Endothelial cell of umbilical vein (primary cell): ENCODE results near the gene PCBP1. TPM values are rescaled to one million over a fixed set of nuclear protein-coding genes. Genes with fewer than 3 reads are reported as not detected.

Experiments
- BruUV-seq: library from RNA; stranded (reverse); fragments of 400-500 nt; replicated peaks from 2 replicates; lab custom pipeline; 2021; lab: Mats Ljungman, UMichigan
- CTCF ChIA-PET: fragments of 300-600, 350-600 bp; sonication (Branson Sonifier 250); formaldehyde crosslinking; loops from one replicate; lab custom pipeline; 2021; ENCODE audit warnings: antibody characterized with exemption, inconsistent platforms; lab: Charles Lee
- POLR2A ChIA-PET: fragments of 300-600, 350-600 bp; sonication (Branson Sonifier 250); formaldehyde crosslinking; loops from one replicate; lab custom pipeline; 2021; ENCODE audit warnings: antibody characterized with exemption, inconsistent platforms; lab: Charles Lee
- DNase-seq: peaks from one replicate; pipeline ENCODE4 v3.0.0-alpha.2; 2011; ENCODE audit warnings: low read depth, low spot score
- FAIRE-seq: peaks from 2 replicates; lab custom pipeline; 2011; peaks lifted over from hg19 to GRCh38; lab: Jason Lieb, UNC
- H2AFZ ChIP-seq: 2 replicates; pipeline ENCODE4 v1.6.0; 2012; ENCODE audit warnings: low read depth, low read length, control low read depth, inconsistent platforms
- H3K27ac ChIP-seq: 2 replicates; pipeline ENCODE4 v1.5.1; 2011; ENCODE audit warnings: low read depth, mild to moderate bottlenecking, control low read depth, low read length, moderate library complexity; ENCODE audit not compliant: insufficient read depth
- H3K27me3 ChIP-seq, 2 experiments: 2 replicates each; pipeline versions ENCODE4 v1.6.0 to v1.6.1; 2011; ENCODE audit warnings: low read length in 2 of 2, mixed read lengths in 1 of 2; ENCODE audit not compliant: control insufficient read depth in 2 of 2, insufficient read depth in 2 of 2
- H3K36me3 ChIP-seq, 2 experiments: 2 replicates in 1 of 2; 3 replicates in 1 of 2; pipeline ENCODE4 v1.5.1; 2011; ENCODE audit warnings: low read length in 2 of 2, mild to moderate bottlenecking in 1 of 2, moderate library complexity in 1 of 2; ENCODE audit not compliant: control insufficient read depth in 2 of 2, insufficient read depth in 2 of 2; ENCODE audit errors: extremely low read depth in 1 of 2
- H3K4me1 ChIP-seq: 3 replicates; pipeline ENCODE4 v1.5.1; 2011; ENCODE audit warnings: mild to moderate bottlenecking, low read length; ENCODE audit not compliant: control insufficient read depth, insufficient read depth; ENCODE audit errors: extremely low read depth
- H3K4me2 ChIP-seq: 2 replicates; pipeline ENCODE4 v1.6.1; 2011; ENCODE audit warnings: low read length, control low read depth, mixed read lengths; ENCODE audit not compliant: insufficient read depth
- H3K4me3 ChIP-seq, 3 experiments: fragments of 200-600 bp in 1 of 3; sonication (generic), shearing (Covaris generic) in 1 of 3; replicated peaks in 1 of 3; 2 replicates each; pipeline ENCODE4 v1.5.1; 2011 to 2016; ENCODE audit warnings: control low read depth in 3 of 3, low read length in 3 of 3, mild to moderate bottlenecking in 2 of 3, inconsistent platforms in 1 of 3, low read depth in 1 of 3, moderate library complexity in 1 of 3; ENCODE audit not compliant: insufficient read depth in 1 of 3
- H3K79me2 ChIP-seq: 2 replicates; pipeline ENCODE4 v1.6.0; 2012; ENCODE audit warnings: low read length, inconsistent platforms; ENCODE audit not compliant: control insufficient read depth, insufficient read depth
- H3K9ac ChIP-seq: replicated peaks from 2 replicates; pipeline ENCODE3; 2011; ENCODE audit warnings: low read length, control low read depth; ENCODE audit not compliant: insufficient read depth; ENCODE audit errors: extremely low read depth
- H3K9me1 ChIP-seq: replicated peaks from 3 replicates; pipeline ENCODE4 v1.6.0; 2011; ENCODE audit warnings: mild to moderate bottlenecking, low read length; ENCODE audit not compliant: control insufficient read depth, insufficient read depth; ENCODE audit errors: extremely low read depth
- H3K9me3 ChIP-seq: replicated peaks from 2 replicates; pipeline ENCODE4 v1.5.1; 2012; ENCODE audit warnings: low read length, inconsistent platforms; ENCODE audit not compliant: control insufficient read depth, insufficient read depth
- H4K20me1 ChIP-seq: replicated peaks from 2 replicates; pipeline ENCODE3; 2011; ENCODE audit warnings: mild to moderate bottlenecking, low read length; ENCODE audit not compliant: control insufficient read depth, insufficient read depth; ENCODE audit errors: extremely low read depth
- EZH2 ChIP-seq: IDR thresholded peaks from 2 replicates; pipeline ENCODE4 v1.6.1; 2012; ENCODE audit warnings: borderline replicate concordance, low read depth, mild to moderate bottlenecking, moderate library complexity, low read length, inconsistent platforms; ENCODE audit not compliant: severe bottlenecking
- FOS ChIP-seq: IDR thresholded peaks from 2 replicates; pipeline ENCODE4 v1.6.1; 2011; ENCODE audit warnings: mild to moderate bottlenecking, low read length, moderate library complexity, borderline replicate concordance; ENCODE audit not compliant: insufficient read depth
- GATA2 ChIP-seq: IDR thresholded peaks from 2 replicates; pipeline ENCODE4 v1.7.0; 2011; ENCODE audit warnings: low read depth, mild to moderate bottlenecking, moderate library complexity, mixed read lengths, low read length; ENCODE audit not compliant: insufficient read length, insufficient read depth
- JUN ChIP-seq: IDR thresholded peaks from 2 replicates; pipeline ENCODE4 v1.6.1; 2011; ENCODE audit warnings: borderline replicate concordance, low read depth; ENCODE audit not compliant: insufficient read length, insufficient read depth
- MYC ChIP-seq: IDR thresholded peaks from one replicate; pipeline ENCODE4 v1.6.1; 2011; ENCODE audit warnings: mild to moderate bottlenecking, low read depth, low read length
- POLR2A ChIP-seq: IDR thresholded peaks from 2 replicates; pipeline ENCODE4 v1.6.1; 2012; ENCODE audit warnings: low read depth, mild to moderate bottlenecking, control low read depth, low read length
- POLR2AphosphoS5 ChIP-seq: IDR thresholded peaks from 2 replicates; pipeline ENCODE4 v1.6.1; 2012; ENCODE audit warnings: low read depth, mild to moderate bottlenecking, control low read depth, low read length, moderate library complexity; ENCODE audit not compliant: insufficient read depth
- dilution Hi-C: fragments of 300-500 bp; cut with MboI; formaldehyde crosslinking; loops from one replicate; pipeline ENCODE4 v1.15.0; 2019; ENCODE audit warnings: low sequenced_read_pairs; ENCODE audit not compliant: extremely low pct_ligation_motif_present
- intact Hi-C: fragments of 100-400 bp; cut with micrococcal nuclease; formaldehyde crosslinking; loops from one replicate; pipeline ENCODE4 v1.10.0; 2022
- polyA plus RNA-seq, 4 experiments: library from polyadenylated mRNA; depleted of rRNA in 3 of 4; stranded (reverse) in 3 of 4; unstranded in 1 of 4; fragments of >200 nt; gene quantifications; 2 replicates each; pipeline versions ENCODE4 v1.2.1 to v1.2.3, GENCODE V29; 2011 to 2012; ENCODE audit warnings: missing spikeins in 1 of 4
- total RNA-seq: library from RNA; stranded (reverse); gene quantifications from 2 replicates; pipeline ENCODE4 v1.2.3, GENCODE V29; 2021
- TF ChIP-seq, protein P1 (sequence below), 2 donors: IDR thresholded peaks; 1 replicate in 1 of 2; 2 replicates in 1 of 2; pipeline ENCODE4 v1.5.1; 2011; ENCODE audit warnings: low read length in 2 of 2, mild to moderate bottlenecking in 2 of 2, moderate library complexity in 2 of 2, control low read depth in 1 of 2, inconsistent platforms in 1 of 2, low read depth in 1 of 2; ENCODE audit not compliant: insufficient read depth in 1 of 2; ENCODE audit errors: extremely low read depth in 1 of 2
- TF ChIP-seq, protein P2 (sequence below): IDR thresholded peaks from 2 replicates; pipeline ENCODE4 v1.6.1; 2011; ENCODE audit not compliant: insufficient read depth, insufficient read length

Gene PCBP1
- total and polyA plus RNA-seq, 2 donors (not counting 3 experiments of a cell fraction or from before 2014, with no cell fraction given): 196 to 360 TPM

DNA sequence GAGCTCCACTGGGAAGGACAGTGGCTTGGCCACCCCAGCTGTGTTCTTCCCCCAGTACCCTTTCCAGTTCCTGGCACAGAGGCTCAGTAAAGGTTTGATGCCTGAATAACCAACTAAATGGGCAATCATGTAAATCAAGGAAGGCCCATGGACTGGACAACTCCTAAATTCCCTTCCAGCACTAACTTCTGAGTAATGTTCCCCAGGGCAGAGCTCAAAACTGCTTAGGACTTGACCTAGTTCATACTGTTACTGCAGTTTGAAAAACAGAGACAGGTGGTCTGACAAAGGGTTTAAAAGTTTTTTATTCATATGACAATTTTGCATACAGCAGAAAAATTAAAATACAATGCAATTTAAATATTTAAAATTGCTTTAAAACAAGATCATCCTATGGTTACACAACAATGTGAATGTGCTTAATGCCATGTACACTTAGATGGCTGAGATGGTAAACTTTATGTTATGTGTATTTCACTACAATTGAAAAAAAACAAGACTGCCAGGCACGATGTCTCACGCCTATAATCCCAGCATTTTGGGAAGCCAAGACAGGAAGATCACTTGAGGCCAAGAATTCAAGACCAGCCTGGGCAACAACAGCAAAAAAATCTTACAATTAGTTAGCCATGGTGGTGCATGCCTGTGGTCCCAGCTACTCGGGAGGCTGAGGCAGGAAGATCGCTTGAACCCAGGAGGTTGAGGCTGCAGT lies 26.2 kb downstream of the PCBP1 start:
- Histone ChIP-seq H3K9me3 (no peaks in the 10 kb centered on the region), H4K20me1 (no peaks in the 10 kb centered on the region), H2AFZ (no peak overlapping the region), H3K27ac (no peak overlapping the region), H3K9ac (no peak overlapping the region), H3K36me3 (no peaks in the 10 kb centered on the region), H3K9me1 (no peaks in the 10 kb centered on the region), H3K27me3 (no peaks in the 10 kb centered on the region), H3K4me3 (no peak overlapping the region), H3K79me2 (no peaks in the 10 kb centered on the region), H3K4me2 (no peak overlapping the region), H3K4me1 (no peaks in the 10 kb centered on the region)
- no peak for TF ChIP-seq POLR2AphosphoS5
- TF ChIP-seq JUN: no peak
- TF ChIP-seq EZH2: no peak
- no peak for TF ChIP-seq MYC
- TF ChIP-seq POLR2A: no peak
- no TSS peak for BruUV-seq
- ChIA-PET POLR2A (no interaction called here), CTCF (interaction anchor here (0.9 kb wide), 1 partner anchor 11 kb away, joined by 3 read pairs; no protein-coding TSS in a partner anchor)
- FAIRE-seq: no peak
- intact Hi-C loops: no loop called here
- no peak for DNase-seq
- dilution Hi-C loops: no loop called here

DNA sequence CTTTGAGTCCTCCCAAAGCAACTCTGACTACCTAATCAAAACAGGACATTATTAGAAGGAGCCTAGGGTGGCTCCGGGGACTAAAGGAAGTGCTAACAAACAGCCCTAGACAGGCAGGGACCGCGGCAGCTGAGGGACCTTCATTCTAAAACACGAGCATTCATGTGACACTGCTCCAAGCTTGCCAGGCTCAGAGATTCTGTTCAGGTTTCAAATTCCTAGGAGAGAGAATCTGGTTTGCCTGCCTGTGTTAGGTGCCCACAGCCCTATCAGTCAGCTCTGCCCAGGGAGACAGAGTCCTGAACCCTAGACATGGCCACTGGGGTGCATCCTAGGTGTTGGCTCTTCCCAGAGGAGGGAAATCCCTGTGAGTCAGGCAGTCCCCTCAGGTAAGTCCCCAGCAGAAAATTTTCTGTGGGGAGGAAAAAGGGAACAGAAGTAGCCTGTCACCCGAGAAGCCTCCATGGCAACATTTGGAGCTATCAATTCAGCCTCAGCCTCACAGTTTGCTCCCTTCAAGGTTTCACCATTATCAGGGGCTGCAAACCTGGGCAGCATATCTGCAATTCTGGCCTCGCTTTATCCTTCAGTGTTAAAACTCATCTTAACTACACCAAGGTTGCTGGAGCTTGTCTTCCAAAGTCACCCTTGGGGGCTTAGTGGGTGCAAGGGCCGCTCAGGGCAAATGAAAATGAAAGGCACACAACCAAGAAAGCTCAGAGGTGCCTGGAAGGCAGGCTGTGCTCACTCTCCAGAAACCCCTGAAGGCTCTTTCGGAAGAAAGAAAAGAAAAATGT lies 28.6 kb downstream of the PCBP1 start:
- no peak overlapping the region for H3K9ac ChIP-seq
- DNase-seq: no peak
- dilution Hi-C loops: no loop called here
- intact Hi-C loops: no loop called here
- H3K27me3 ChIP-seq: no peaks in the 10 kb centered on the region
- no peak for FAIRE-seq
- H3K36me3 ChIP-seq: no peaks in the 10 kb centered on the region
- H3K9me1 ChIP-seq: no peaks in the 10 kb centered on the region
- H3K79me2 ChIP-seq: no peaks in the 10 kb centered on the region
- H3K9me3 ChIP-seq: no peaks in the 10 kb centered on the region
- peaks cover 4% of the 10 kb centered on the region for H3K4me1 ChIP-seq
- no peak overlapping the region for H3K27ac ChIP-seq
- TF ChIP-seq GATA2 (no peak), MYC (no peak), POLR2AphosphoS5 (no peak), POLR2A (no peak), EZH2 (no peak), JUN (no peak), FOS (no peak)
- TF ChIP-seq, protein P1, sequence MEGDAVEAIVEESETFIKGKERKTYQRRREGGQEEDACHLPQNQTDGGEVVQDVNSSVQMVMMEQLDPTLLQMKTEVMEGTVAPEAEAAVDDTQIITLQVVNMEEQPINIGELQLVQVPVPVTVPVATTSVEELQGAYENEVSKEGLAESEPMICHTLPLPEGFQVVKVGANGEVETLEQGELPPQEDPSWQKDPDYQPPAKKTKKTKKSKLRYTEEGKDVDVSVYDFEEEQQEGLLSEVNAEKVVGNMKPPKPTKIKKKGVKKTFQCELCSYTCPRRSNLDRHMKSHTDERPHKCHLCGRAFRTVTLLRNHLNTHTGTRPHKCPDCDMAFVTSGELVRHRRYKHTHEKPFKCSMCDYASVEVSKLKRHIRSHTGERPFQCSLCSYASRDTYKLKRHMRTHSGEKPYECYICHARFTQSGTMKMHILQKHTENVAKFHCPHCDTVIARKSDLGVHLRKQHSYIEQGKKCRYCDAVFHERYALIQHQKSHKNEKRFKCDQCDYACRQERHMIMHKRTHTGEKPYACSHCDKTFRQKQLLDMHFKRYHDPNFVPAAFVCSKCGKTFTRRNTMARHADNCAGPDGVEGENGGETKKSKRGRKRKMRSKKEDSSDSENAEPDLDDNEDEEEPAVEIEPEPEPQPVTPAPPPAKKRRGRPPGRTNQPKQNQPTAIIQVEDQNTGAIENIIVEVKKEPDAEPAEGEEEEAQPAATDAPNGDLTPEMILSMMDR (IDR thresholded peaks at IDR 0.05; ENCODE audit: extremely low read depth in 1 of 2, insufficient read depth in 1 of 2, low read depth in 1 of 2, low read length in 2 of 2): no peak
- TF ChIP-seq, protein P2, sequence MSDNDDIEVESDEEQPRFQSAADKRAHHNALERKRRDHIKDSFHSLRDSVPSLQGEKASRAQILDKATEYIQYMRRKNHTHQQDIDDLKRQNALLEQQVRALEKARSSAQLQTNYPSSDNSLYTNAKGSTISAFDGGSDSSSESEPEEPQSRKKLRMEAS: no peak
- BruUV-seq: no TSS peak
- no peaks in the 10 kb centered on the region for H4K20me1 ChIP-seq
- POLR2A ChIA-PET: no interaction called here
- H2AFZ ChIP-seq: no peak overlapping the region
- no peak overlapping the region for H3K4me2 ChIP-seq
- CTCF ChIA-PET: interaction anchor here (0.8 to 1.6 kb wide), 4 partner anchors 8 to 22 kb away, joined by 3 read pairs; no protein-coding TSS in a partner anchor
- no peak overlapping the region for H3K4me3 ChIP-seq
